ENCODE results near the gene SMAP2. TPM values are rescaled to one million over a fixed set of nuclear protein-coding genes. Genes with fewer than 3 reads are reported as not detected.

The SMAP2 gene
- total RNA-seq, result 9.5 and 11.2 TPM in 2 replicates

DNA sequence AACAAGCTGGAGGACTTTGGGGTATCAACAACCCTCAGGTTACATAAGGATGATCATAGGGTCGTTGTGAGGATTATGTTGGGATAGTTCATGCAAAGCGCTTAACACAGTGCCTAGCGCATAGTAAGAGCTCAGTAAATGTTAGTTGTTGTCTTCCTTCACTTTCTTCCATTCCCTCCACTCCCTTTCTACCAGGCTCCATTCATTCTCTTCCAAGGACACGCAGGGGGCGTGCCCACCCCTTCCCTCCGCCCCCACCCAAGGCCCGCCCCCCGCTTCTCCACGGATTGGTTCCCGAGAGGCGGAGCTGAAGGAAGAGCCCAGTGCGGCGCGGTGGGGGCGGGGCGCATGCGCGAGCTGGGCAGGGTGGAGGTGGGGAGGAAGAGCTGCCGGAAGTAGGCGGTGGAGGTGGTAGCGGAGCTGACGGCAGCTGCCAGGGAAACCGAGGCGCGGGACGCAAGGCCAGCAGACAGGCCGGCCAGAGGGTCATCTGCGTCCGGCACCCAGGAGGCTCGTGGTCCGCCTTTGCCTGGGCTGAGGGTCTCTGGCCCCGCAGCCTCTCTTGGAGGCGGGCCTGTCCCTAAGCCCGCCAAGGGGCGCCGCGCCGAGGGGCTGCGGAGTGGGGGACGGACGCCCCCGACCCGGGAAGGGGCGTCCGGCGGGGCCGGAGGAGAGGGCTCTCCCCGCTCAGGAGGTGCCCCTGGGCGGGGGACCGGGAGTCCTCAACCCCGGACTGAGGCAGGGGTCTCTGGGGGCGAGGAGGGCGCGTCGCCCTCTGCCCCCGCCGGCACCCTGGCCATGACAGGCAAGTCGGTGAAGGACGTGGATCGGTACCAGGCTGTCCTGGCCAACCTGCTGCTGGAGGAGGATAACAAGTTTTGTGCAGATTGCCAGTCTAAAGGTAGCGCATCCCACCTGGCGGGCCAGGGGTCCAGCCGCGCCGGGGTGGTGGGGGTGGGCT, at the start of gene SMAP2:
Gene SMAP2 (plus strand): TSS at position 405 of the 961 bp plus-strand sequence. CDS start 394 bp downstream, at position 799.

DNA sequence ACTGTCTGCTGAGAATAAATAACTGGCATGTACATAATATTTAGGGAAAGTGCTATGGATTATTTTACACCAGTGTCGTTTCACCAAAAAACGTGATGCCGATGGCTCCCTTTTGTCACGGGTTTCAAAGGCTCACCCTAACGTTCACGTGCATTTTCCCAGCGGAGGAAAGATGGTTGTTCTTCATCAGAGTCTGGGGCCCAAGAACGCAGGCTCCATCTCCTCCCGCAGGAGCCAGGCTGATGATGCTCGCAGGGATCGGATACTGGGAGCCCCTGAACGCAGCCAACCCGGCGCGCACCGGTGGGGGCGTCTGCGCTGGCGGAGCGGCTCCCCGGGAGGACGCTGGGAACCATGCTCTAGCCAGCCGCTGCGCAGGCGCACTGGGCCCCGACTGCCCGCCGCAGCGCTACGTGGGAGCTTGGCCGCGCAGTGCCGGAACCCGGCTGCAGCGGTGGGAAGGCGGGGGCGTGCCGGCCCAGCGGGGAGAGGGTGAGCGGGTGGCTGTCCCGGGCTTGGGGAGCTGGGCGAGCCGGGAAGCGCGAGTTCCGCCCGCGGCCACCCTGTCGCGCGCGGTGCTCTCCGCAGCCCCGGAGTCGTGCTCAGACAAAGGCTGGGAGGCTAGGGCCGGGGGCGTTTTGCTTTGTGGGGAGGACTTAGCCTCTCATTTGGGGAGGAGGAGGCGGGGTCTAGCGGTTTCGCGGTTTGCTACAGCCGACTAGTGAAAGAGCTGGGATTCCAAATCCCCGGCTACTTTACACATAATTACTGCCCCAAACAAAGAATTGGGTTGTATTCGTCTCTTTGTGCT, 76.4 kb downstream of the SMAP2 start, which contains the start of gene ZFP69B:
Gene ZFP69B (plus strand): TSS at position 793 of the 811 bp plus-strand sequence. CDS start 486 bp downstream, outside the sequence.

Other genes with a start within 250 kb of the SMAP2 start
- 5.6 and 6.3 TPM in 2 replicates for gene RLF, start 212.3 kb upstream of the SMAP2 start, total RNA-seq
- gene TMCO2, start 125.8 kb upstream of the SMAP2 start, total RNA-seq, result not detected in 2 replicates
- 42.9 and 43.0 TPM in 2 replicates for gene ZMPSTE24, start 115.5 kb upstream of the SMAP2 start, total RNA-seq
- gene COL9A2, start 56.4 kb upstream of the SMAP2 start, total RNA-seq, result 0.10 TPM in 1 of 2 replicates, not detected in the other
- 3.9 and 4.7 TPM in 2 replicates for gene ZFP69B, start 76.7 kb downstream of the SMAP2 start, total RNA-seq
- 2.1 and 2.4 TPM in 2 replicates for gene ZFP69, start 103.6 kb downstream of the SMAP2 start, total RNA-seq
- gene EXO5, start 135.0 kb downstream of the SMAP2 start, total RNA-seq, result 16.3 and 17.6 TPM in 2 replicates
- 2.6 and 3.8 TPM in 2 replicates for gene ZNF684, start 157.9 kb downstream of the SMAP2 start, total RNA-seq

Measured in mammary microvascular endothelial cell (primary cell).